ENCODE data around the gene ADAMTS19. TPM values are rescaled to one million over a fixed set of nuclear protein-coding genes. Genes with fewer than 3 reads are reported as not detected.

Gene ADAMTS19, protein sequence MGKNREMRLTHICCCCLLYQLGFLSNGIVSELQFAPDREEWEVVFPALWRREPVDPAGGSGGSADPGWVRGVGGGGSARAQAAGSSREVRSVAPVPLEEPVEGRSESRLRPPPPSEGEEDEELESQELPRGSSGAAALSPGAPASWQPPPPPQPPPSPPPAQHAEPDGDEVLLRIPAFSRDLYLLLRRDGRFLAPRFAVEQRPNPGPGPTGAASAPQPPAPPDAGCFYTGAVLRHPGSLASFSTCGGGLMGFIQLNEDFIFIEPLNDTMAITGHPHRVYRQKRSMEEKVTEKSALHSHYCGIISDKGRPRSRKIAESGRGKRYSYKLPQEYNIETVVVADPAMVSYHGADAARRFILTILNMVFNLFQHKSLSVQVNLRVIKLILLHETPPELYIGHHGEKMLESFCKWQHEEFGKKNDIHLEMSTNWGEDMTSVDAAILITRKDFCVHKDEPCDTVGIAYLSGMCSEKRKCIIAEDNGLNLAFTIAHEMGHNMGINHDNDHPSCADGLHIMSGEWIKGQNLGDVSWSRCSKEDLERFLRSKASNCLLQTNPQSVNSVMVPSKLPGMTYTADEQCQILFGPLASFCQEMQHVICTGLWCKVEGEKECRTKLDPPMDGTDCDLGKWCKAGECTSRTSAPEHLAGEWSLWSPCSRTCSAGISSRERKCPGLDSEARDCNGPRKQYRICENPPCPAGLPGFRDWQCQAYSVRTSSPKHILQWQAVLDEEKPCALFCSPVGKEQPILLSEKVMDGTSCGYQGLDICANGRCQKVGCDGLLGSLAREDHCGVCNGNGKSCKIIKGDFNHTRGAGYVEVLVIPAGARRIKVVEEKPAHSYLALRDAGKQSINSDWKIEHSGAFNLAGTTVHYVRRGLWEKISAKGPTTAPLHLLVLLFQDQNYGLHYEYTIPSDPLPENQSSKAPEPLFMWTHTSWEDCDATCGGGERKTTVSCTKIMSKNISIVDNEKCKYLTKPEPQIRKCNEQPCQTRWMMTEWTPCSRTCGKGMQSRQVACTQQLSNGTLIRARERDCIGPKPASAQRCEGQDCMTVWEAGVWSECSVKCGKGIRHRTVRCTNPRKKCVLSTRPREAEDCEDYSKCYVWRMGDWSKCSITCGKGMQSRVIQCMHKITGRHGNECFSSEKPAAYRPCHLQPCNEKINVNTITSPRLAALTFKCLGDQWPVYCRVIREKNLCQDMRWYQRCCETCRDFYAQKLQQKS
- total RNA-seq (2011; cell fraction: chromatin; rRNA removed; ENCODE audit: low replicate concordance) = not detected in 2 replicates
- total RNA-seq (2011; cell fraction: nucleolus; rRNA removed) = not detected in 2 replicates
- not detected in 2 replicates for total RNA-seq (2011; cell fraction: nucleoplasm; rRNA removed)
- total RNA-seq (2014; rRNA removed) (not detected in 2 replicates), total RNA-seq (2014; rRNA removed; fragmentation: Illumina TruSeq; extraction: Trizol) (not detected in 2 replicates), total RNA-seq (2015; rRNA removed; fragmentation: Illumina TruSeq; extraction: Trizol) (not detected in 2 replicates), total RNA-seq (2021) (not detected in 2 replicates), polyA plus RNA-seq (2011; rRNA removed) (not detected in 2 replicates), polyA plus RNA-seq (2014; fragmentation: Illumina TruSeq; extraction: Trizol) (not detected in 2 replicates), polyA plus RNA-seq (2014; fragmentation: Nextera tagmentation; extraction: Ambion mirVana) (not detected), polyA plus RNA-seq (2014; rRNA removed) (not detected in 2 replicates), polyA minus RNA-seq (2011; rRNA and poly(A)+ RNA removed) (not detected in 2 replicates), Bru-seq, nascent RNA (percentile 0 among the genes with signal in this experiment), BruChase-seq, experiment 1, labeled RNA remaining after a 2-hour chase (not detected), BruChase-seq, experiment 2, labeled RNA remaining after a 6-hour chase (percentile 0 among the genes with signal in this experiment)
- not detected in 2 replicates for polyA plus RNA-seq (2011; cell fraction: cytosol; rRNA removed)
- not detected in 2 replicates for polyA plus RNA-seq (2011; cell fraction: nucleus; rRNA removed)
- polyA plus RNA-seq (2012) = not detected in 2 replicates
- not detected in 2 replicates for polyA minus RNA-seq (2011; cell fraction: cytosol; rRNA and poly(A)+ RNA removed)
- polyA minus RNA-seq (2011; cell fraction: nucleus; rRNA and poly(A)+ RNA removed) = not detected in 2 replicates
- long read RNA-seq, experiment 1 = 0 reads
- long read RNA-seq, experiment 2 = 0 reads
- long read RNA-seq, experiment 3 = 0 reads

DNA sequence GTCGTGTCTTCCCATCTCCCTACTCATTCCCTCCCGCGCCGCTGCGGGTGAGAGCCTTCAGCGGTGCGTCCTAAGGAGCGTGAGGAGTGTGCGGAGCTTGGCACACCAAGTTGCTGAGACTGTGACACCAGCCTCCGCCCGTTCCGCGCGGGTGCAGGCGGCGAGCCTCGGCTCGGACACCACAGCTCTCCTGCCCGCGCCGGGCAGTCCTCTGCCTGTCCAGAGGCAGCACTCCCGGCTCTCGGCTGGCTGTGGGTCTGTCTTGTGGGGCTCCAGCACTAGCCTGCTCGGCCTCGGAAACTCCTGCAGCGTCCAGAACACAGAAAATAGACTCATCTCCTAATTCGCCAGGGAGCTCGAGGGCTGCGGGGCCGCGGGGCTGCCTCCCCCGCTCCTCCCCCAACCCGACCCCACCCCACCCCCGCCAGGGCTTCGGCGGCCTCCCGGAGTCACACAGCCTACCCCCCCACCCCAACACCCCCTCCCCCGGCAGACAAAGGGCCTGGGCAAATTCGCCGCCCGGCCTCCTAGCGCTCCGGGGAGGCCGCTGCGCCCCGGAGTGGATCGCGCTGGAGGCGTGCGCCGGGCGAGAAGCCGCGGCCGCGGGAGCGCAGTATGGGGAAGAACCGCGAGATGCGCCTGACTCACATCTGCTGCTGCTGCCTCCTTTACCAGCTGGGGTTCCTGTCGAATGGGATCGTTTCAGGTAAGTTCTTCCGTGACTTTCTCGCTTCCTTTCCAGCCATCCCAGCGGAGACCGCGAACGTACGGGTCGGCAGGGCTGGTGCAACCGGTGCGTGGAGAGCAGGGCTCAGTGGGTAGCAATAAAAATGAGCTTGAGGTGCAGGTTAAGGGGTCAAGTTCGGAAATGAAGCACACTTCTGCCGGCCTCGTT, at the start of gene ADAMTS19:
TSS of gene ADAMTS19 (plus strand) at position 522 of the 895 bp plus-strand sequence. CDS start at position 616, 94 bp downstream.
- no TSS peak for BruUV-seq (replicated peaks)
- no peak within 1 kb of the TSS for H3K9ac ChIP-seq (ENCODE audit: insufficient read depth in 1 of 2, low read depth in 2 of 2, low read length in 2 of 2)
- ATAC-seq = no peak; the same call in 1 of the 3 replicates
- H4K20me1 ChIP-seq (replicated peaks; ENCODE audit: control insufficient read depth, insufficient read depth, low read length) = no peaks in the 10 kb centered on the region
- H3K27ac ChIP-seq (ENCODE audit: extremely low read depth, low read depth, low read length) = no peak within 1 kb of the TSS
- WGBS (ENCODE audit: insufficient coverage, low coverage, missing lambda C conversion rate) = 4% methylated on average over 54 of the region's 75 CpGs
- H2AFZ ChIP-seq (ENCODE audit: low read depth, low read length) = no peak within 1 kb of the TSS
- no peaks in the 10 kb centered on the region; a peak in 1 of 5 replicates for H3K27me3 ChIP-seq (ENCODE audit: control insufficient read depth in 2 of 2, insufficient read depth in 2 of 2, low read length in 2 of 2)
- H3K4me3 ChIP-seq = no peak within 1 kb of the TSS
- POLR2A ChIA-PET = no interaction called here
- H3K4me1 ChIP-seq (replicated peaks in 1 of 2; ENCODE audit: control insufficient read depth in 2 of 2, insufficient read depth in 2 of 2, low read length in 2 of 2) = no peaks in the 10 kb centered on the region; a peak in 1 of 5 replicates
- in situ Hi-C loops (cut with MboI) (no loop called here), intact Hi-C loops (cut with micrococcal nuclease) (no loop called here)
- no peaks in the 10 kb centered on the region for H3K9me3 ChIP-seq (replicated peaks; ENCODE audit: control insufficient read depth, insufficient read depth, low read depth, low read length)
- no peak for FAIRE-seq
- no peaks in the 10 kb centered on the region for H3K9me1 ChIP-seq (ENCODE audit: control insufficient read depth, insufficient read depth, low read length)
- H3K79me2 ChIP-seq (ENCODE audit: control insufficient read depth, insufficient read depth, low read length) = no peaks in the 10 kb centered on the region
- H3K4me2 ChIP-seq (ENCODE audit: insufficient read depth, low read length) = no peak within 1 kb of the TSS
- no peaks in the 10 kb centered on the region for H3K36me3 ChIP-seq (ENCODE audit: control insufficient read depth, insufficient read depth, low read length)
- no peak for DNase-seq (ENCODE audit: extremely low read depth in 1 of 4, low spot score in 3 of 4)
- CTCF ChIA-PET (ENCODE audit: low intra/inter-chr PET ratio) = no interaction called here
- TF ChIP-seq PTBP1 (IDR thresholded peaks at IDR 0.05; ENCODE audit: low read depth, low read length) (no peak), ARHGAP35 (IDR thresholded peaks at IDR 0.05; ENCODE audit: partially characterized antibody) (no peak), ZNF175 (CRISPR knock-in tag; IDR thresholded peaks at IDR 0.05; ENCODE audit: low read depth) (no peak), RBM17 (IDR thresholded peaks at IDR 0.05; ENCODE audit: borderline replicate concordance, low read depth, low read length) (no peak), RBM34 (IDR thresholded peaks at IDR 0.05; ENCODE audit: borderline replicate concordance, insufficient read depth, low read length) (no peak)
- TF ChIP-seq, protein P1, sequence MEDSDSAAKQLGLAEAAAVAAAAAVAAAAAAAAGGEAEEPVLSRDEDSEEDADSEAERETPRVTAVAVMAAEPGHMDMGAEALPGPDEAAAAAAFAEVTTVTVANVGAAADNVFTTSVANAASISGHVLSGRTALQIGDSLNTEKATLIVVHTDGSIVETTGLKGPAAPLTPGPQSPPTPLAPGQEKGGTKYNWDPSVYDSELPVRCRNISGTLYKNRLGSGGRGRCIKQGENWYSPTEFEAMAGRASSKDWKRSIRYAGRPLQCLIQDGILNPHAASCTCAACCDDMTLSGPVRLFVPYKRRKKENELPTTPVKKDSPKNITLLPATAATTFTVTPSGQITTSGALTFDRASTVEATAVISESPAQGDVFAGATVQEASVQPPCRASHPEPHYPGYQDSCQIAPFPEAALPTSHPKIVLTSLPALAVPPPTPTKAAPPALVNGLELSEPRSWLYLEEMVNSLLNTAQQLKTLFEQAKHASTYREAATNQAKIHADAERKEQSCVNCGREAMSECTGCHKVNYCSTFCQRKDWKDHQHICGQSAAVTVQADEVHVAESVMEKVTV (CRISPR knock-in tag; IDR thresholded peaks at IDR 0.05) = no peak
- TF ChIP-seq, protein P2, sequence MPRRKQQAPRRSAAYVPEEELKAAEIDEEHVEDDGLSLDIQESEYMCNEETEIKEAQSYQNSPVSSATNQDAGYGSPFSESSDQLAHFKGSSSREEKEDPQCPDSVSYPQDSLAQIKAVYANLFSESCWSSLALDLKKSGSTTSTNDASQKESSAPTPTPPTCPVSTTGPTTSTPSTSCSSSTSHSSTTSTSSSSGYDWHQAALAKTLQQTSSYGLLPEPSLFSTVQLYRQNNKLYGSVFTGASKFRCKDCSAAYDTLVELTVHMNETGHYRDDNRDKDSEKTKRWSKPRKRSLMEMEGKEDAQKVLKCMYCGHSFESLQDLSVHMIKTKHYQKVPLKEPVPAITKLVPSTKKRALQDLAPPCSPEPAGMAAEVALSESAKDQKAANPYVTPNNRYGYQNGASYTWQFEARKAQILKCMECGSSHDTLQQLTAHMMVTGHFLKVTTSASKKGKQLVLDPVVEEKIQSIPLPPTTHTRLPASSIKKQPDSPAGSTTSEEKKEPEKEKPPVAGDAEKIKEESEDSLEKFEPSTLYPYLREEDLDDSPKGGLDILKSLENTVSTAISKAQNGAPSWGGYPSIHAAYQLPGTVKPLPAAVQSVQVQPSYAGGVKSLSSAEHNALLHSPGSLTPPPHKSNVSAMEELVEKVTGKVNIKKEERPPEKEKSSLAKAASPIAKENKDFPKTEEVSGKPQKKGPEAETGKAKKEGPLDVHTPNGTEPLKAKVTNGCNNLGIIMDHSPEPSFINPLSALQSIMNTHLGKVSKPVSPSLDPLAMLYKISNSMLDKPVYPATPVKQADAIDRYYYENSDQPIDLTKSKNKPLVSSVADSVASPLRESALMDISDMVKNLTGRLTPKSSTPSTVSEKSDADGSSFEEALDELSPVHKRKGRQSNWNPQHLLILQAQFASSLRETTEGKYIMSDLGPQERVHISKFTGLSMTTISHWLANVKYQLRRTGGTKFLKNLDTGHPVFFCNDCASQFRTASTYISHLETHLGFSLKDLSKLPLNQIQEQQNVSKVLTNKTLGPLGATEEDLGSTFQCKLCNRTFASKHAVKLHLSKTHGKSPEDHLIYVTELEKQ (CRISPR knock-in tag; IDR thresholded peaks at IDR 0.05) = no peak

All from K562 (cell line).